HG02571 (cell line): ENCODE measurements around the gene MRAP.

ENCODE experiments used
- ATAC-seq: cut with Tn5 transposase; IDR thresholded peaks from one replicate; pipeline ENCODE4 v1.9.1; 2021; ENCODE audit warnings: mild to moderate bottlenecking, moderate library complexity; ENCODE audit not compliant: unreplicated experiment

Gene MRAP

DNA sequence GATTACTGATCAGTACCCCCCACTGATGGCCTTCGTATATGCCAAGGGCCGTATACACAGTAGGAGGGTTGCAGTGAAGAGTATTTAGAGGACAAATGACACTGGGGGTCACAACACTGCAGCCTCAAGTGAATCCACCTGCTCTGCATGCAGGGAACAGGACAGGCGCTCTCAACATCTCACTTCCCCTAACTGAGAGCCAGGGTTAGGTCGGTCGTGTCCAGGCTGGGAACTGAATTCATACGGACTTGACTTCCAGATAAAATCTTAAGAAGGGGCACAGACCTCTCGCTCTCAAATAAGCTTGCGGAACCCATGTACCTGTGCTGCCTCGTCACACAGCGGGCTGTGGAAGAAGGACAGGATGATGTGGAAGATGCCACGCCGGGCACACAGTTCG is 22.8 kb downstream of the MRAP start:
- ATAC-seq: no peak

DNA sequence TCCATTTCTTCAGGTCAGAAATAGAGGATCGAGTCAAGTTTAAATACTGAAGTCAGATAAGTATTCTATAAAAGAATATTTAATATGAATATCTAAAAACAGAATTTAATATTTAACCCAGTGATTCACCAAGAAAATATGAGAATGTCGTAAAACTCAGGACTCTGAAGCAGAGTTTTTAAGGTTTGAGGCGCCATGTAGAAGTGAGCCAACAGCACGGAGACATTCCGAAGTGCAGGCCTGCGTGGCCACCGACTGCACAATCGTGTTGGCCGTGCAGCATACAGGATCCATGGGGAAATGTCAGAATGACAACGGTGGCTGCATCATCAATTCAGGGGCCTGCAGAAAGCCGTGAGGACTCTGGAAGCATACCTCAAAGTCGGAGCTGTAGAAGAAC is 23.4 kb downstream of the MRAP start:
- no peak for ATAC-seq

DNA sequence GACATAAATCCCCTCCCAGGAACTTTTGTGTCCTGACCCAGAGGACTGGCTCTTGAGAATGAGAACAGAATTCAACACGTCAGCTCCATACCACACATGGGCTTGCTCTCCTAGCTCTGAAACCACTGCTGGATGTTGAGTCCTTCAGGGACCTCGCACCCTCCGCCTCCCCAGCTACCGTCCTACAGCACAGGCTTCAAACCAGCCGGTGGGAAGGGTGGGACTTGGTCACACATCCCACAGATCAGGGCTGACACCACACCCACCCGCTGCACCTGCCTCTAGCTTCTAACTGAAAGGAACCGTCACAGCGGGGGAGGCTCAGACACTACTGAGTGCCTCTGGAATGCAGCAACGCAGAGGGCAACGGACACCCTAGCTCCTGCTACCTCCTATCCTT is 24.0 kb downstream of the MRAP start:
- ATAC-seq: no peak

DNA sequence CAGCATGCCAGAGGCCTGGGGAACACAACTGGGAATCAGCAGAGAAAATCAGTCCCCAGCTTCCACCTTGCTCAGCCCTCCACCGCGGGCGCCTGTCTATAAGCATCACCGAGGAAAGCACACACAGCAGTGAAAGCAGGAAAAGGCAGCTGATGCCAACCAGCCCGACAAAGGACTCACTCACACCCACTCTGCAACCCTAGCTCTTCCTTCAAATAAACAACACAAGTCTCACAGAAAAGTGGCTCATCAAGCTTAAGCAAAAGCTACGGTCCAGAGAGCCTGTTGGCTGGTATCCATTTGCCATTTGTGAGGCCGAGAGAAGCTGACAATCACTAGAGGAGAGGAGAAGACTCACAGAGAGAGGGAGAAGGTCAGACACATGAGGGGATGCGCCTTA is 27.1 kb downstream of the MRAP start:
- no peak for ATAC-seq

DNA sequence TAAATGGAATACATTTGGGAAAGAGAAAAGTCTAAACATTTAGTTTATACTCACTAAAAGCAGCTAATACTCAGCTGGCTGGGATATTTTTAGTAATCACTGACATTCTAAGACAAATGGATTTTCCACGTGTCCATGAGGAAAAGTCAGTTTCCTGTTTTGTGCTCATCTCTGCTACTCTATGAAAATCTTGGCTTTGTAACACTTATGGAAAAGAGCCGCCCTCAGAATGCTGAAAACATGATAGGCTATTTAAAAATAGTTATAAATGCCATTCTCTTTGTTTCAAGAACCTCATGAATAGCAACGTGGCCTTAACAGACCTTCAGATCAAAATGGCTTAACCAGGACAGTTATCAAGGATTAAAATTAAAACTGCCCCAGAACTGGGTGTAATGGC is 29.9 kb downstream of the MRAP start:
- no peak for ATAC-seq

DNA sequence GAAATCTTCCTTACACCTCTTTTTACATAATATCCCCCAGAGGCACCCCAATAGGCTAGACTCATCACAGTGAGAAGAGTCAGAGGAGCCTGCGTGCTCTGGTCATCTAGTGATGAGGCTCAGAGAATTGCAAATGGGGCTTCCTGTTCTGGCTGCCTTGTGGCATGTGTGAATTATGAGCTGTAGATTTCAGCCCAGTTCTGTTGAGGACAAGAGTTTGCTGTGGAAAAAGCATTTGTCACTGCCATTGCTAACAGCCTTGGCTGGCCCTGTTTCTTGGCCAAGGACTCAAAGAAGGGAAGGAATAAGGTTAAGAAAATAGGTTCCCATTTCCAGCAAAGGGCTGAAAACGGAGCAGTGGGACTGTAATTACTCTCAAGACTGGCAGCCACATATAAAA is 30.7 kb downstream of the MRAP start:
- ATAC-seq: no peak

DNA sequence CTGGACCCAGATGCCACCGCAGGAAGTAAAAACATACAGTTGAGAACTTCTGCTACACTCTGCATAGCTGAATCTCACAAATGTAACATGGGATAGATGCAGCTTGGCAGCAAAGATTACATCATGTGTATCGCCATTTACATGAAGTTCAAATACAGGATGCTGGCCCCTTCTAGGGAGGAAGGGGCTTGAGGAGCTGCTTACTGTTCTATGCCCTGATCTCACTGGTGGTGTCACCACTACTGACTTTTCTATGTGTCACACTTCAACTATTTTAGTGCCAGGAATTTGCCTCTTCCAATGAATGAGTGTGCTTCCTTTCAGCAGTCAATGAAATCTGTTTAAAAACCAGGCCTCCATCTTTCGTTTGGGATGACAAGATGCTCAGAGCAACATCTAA is 31.1 kb downstream of the MRAP start:
- no peak for ATAC-seq

DNA sequence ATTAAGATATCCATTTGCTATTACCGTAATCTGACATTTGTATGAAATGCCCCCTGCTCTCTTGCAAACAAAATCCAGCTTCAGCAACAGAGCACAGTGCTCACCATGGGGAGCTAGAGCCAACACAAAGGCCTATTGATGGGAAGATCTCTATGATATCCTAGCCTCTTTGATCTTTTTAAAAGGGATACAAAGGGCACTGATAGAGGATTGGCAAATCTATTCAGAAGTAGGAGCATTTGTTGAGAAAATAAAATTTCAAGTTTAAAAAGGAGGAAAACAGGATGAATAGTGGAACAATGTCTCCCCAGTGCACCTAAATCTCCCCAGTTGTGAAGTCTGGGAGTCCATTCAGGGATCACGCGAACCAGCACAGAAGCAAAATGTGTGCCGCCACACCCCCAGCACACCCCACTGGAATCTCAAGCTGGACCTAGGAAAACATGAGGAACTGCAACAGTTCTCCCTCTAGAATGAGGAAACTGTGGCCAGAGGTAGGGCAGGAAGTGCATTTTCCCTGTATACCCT is 32.2 kb downstream of the MRAP start:
- ATAC-seq: no peak

DNA sequence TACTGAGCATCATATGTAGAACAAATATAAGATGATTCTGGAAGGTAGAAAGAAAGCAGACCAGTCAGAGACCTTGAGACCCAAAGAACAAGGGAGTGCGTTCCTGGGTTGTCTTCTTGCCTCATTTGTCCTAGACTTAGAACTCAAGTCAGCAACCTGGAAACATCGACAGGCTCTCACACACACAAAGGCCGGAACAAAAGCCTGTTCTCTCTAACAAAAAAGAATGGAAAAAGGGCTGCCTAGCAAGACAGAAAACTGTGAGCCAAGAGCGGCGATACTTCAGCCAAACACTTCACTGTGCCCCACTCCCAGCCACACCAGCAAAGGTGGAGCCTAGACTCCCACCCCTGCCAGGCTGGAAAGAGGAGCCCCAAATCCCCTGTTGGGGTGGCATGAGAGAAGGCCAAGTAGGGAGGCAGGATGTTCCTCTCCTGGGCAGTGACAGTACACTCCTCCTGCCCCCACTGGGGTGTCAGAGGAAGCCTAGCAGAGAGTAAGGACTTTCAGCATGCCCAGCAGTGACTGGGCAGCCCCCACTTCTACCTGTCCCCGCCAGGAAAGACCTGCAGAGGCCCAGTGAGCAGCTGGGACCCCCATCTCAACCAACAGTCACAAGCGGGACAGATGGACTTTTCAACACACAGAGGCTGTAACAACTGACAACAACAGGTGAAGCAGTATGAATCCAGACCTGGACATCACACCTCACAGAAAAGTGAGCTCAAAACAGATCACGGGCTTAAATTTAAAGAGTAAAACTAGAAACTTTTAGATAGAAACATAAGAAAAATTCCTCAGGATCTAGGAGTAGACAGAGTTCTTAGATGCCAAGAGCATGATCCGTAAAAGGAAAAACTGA is 33.0 kb downstream of the MRAP start:
- no peak for ATAC-seq

DNA sequence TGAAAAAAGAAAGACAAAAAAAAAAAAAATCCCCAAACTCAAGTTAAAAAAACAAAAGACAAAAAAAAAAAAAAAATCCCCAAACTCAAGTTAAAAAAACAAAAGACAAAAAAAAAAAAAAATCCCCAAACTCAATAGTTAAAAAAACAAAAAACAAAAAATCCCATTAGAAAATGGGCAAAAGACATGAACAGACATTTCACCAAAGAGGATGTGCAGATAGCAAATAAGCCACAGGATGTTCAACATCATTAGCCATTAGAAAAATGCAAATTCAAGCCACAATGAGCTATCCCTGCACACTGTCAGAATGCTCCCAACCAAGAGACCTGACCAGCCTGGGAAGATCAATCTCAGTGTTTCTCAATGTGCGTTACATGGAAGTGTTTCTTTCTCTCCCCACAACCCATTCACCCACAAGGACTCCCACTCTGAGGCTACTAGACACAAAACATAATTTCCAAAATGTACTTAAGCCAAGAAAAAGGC is 33.9 kb downstream of the MRAP start:
- ATAC-seq: no peak

DNA sequence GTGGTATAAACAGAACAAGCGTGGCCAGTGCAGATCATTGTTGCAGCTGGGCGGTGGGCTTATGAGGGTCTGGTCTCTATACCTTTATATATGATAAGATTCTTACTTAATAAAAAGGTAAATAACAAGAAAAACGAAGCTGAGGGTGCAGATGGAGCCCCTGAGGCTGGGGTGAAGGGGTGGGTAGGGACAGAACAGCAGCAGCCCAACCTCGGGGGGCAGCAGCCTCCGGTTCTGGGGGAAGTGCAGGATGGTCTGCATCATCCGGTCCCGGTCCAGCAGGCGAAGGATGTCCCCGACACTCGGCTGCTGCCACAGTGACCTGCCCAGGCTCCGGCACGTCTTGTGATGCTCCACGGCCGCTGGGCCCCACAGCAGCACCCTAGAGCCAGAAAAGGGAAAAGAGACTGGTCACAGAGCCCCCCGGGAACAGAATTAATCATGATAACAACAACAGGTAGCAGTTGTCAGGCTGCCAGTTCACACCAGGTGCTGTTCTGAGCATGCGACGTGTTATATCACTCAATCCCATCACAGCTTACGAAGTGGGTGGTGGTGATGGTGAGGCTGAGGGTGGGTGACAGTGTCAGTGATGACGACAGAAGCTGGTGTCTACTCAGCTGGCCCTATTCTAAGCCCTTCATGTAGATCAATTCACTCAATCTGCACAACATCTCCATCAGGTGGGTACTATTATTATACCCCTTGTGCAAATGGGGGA is 35.5 kb downstream of the MRAP start:
- no peak for ATAC-seq

DNA sequence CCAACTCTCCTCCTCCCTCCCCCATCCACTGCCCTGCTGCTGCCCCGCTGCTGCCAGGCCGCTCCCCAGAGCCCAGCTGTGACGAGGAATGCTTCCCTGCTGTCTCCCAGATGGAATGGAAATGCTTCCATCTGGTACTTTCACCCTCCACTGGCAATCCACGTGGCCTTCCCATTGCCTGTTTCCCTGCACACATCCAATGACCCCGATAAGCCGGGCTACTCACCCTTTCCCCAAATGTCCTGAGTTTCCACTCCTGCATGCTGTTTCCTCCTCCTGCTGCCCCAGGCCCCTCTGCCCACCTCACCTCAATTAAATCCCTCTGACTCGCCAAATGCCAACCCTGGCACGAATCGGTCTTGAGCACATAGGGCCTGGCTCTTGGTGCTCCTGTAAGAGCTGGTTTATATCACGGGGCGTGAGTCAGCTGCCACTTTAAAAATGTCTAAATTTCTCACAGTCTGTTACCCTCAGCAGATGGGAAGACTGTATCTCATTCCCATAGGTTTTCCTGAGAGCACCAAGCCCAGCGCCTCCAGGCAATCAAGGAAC is 36.4 kb downstream of the MRAP start:
- no peak for ATAC-seq

DNA sequence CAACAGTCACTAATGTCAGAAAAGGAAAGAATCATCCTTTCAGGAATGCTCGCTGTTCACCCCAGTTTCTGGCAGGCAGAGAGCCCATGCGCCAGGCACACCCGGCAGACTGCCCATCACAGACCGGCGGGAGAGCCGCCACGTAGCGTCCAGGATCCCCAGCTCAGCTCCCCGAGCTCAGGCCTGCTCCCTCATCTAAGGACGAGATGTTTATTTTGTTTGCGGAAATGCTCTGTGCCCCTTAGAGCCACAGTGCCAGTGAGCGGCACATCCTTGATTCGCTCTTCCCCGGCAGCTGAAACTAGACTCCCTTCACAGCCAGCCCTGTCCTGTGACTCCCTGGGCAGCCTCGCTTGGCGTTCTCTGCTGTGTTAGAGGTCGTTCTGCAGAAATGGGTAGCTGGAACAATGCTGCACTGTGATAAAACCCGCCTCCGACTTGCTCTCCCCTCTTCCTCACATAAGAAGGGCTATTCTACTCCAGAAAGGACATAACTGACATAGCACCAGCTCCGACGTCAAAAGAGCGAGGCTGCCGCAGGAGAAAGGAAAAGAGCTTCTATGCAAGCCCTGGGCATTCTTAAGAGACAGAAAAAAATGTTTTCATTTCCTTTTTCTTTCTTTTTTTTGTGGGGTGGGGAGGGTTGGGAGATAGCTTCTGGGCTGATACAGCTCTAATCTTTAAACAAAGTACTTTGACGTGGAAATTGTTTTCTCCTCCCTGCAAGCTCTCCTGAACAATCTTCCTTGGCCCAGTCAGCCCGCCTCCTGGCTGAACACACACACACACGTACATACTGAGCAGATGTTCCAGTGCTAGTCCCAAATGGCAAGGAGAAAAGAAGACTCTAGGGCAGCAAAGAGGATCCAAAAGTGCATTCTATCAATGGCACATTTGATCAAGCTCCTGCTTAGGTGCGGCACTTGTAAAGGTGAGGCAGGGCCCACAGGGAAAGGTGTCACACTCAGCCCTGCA is 37.2 kb downstream of the MRAP start:
- no peak for ATAC-seq

DNA sequence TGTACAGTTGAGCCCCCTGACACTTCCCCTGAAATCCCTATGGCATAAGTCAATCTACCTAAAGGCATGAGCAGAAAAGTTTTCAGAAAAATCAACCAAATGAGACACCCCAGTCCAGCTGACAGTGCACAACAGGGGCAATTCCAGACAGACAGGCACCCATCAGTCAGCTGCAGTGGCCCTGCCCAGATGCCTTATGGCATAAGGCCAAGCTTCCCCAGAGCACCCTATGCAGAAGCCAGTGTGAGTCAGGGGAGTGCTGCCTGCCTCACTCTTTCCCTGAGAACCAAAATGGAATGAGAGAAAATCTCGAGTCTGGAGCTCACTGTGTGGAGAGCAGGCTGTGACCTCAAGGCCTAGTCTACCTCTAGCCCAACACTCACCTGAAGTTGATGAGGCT is 38.1 kb downstream of the MRAP start:
- no peak for ATAC-seq

DNA sequence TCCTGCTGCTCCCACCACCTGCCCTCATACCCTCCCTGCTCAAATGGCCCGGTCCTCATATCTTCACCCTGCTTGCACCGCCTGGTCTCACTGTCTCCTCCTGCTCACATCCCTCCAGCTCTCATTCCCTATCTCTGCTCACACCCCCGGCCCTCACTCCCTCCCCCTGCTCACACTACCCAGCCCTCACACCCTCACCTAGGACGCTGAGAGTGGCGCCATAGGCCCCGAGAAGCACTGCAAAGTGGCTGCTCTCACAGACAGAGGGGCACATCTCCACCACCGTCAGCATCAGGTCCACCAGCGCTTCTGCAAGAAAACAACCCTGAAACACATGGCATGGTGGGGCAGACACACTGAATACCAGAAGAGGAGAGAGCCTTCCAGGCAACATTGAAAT is 38.6 kb downstream of the MRAP start:
- ATAC-seq: no peak

DNA sequence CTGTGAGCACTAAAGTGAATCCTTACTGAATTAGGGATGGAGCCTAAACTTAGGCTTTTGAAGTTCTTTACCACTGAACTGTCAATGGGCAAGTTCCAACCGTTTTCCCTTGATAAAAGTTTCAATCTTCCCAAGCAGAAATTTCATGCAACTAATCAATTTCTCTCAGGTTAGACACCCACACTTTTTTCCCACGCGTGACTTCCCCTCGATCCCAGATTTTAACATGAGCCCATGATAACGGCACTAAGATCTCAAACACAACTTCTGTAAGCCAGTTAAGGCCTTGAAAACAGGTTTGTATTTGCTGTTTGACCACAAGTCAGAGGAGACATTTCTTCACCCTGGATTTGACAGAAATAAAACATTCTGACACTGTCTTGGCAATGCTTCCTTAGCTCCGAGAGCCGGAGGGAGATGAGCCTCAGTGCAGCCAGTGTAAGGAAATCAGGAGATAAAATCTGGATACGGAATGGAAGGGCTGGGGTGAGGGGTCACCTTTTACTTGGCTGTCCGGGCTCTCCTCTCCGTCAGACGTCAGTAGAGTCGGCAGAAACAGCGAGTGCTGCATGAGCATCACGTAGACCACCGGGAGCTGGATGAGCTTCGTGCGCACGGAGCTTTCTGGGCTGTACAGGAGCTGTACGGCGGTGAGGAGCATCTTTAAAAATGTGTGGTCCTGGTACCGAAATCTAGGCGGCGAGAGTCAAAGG is 39.7 kb downstream of the MRAP start:
- ATAC-seq: no peak

DNA sequence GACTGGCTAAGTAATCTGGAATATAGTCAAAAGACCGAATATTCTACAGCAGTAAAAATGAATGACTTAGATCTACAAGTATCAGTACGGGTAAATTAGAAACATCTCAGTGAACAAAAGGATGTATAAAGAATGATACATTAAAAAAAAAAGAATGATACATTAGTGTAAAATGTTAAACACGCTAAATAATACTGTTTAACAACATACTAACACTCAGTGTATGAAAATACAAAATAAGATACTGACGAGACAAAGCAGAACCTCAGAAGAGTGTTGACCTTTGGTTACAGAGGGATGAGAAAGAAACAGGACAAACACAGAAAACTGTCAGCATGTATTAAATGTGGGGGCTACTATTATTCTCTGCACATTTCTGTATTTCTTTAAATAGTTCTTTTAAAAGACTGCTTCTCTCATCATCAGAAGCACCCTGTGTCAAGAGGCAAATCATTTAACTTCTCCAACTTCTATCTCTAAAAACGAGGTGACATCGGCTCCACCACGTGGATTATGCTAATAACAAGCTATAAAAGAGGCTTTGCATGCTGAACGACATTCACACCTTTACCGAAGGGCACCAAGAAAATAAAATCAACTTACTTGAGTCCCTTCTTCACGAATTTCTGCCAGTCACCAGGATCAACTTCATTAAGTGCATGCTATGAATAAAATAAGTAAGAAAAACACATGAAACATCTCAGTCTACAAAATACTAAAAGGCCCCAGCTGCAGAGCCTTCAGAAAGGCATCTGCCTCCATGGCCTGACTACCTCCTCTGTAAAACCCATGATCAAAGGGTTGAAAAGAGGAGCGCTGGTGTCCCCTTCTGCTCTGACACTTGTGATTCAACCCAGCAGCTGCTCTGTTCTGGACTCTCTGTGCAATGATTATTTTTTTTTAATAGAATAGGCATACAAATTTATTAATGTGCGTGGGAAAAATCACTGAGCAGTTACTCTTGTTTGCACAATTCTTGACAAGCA is 42.5 kb downstream of the MRAP start:
- ATAC-seq: no peak

DNA sequence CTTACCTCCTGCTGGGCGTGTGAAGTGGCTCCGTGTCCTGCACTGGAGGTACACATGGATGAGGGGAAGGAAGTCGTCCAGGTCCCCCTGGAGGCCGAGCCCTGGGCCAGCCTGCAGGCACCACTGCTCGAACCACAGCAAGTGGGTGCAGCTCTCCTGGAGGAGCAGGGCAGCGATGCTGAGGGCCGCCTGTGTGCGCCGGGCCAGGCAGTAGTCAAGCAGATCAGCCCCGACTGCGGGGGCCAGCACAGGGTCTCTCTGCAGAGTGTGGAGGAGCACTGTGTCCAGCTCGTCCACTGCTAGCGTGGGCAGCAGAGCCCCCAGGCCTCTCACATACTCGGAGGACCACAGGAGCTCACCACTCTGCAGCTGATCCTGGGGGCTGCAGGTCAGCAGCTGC is 48.3 kb downstream of the MRAP start:
- ATAC-seq: no peak

DNA sequence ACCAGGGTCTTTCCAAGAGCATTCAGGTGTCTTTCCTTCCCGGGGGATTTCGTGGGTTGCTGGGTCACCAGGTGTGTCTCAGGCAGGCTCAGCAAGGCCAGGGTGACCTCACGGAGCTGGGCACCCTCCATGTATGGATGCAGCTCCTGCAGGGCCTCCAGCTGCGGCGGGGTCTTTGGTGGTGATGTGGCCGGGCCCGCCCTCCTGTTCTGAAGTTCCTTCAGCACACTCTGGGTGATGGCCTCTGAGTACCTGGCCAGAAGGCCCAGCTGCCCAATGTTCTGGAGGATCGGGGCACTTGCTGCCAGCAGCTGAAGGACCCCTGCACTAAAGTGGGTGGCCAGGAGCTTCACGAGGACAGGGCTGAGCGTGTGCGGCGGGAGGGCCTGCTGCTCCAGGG is 48.7 kb downstream of the MRAP start:
- no peak for ATAC-seq
